ENCODE data around the gene ARPC4. TPM values are rescaled to one million over a fixed set of nuclear protein-coding genes. Genes with fewer than 3 reads are reported as not detected.
"Not testable (repeated sequence)": the region's sequence is repeated elsewhere in the genome, so short reads cannot be mapped to it uniquely, and the experiment has no call there.

Gene ARPC4
- polyA plus RNA-seq, 2 of the 4 experiments (the other 2 are of a cell fraction) = 140 to 298 TPM

DNA sequence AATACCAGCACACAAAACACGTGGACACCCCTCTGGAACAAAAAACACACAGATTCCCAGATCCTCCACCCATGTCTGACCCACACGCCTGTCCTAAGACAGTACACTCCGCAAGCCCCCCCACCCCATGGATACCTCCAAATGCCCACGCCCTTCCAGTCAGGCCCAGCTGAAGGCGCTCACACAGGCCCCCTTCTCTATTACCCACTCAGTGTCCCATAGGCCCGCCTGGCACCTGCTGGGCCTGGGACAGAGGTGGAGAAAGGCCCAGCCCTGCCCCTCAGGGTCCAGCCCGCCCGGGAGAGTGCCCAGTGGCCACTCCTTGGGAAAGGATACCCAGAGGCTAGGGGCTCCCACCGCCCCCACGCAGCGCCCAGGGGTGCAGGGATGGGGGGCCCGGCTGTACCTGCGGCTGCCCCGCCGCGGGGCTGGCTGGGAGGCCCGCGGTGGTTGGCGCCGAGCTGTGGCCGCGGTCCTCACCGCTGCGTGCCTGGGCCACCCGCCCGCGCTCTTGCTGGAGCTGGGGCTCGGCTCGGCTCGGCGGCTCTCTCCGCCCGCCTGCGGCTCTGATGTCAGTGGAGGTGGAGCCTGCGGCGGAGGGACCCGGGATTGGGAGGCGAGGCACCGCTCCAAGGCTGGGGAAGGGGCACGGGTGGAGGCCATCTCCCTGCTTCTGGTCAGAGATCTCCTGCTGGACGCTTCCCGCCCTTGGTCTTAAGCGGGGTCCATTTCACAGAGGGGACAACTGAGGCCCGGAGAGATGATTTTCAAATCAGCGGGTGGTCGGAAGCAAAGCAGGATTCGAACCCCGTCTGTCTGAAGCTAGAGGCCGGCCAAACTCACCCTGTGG lies 23.2 kb upstream of the ARPC4 start, which contains the start of gene CAMK1:
CAMK1 (minus strand) TSS at position 522 of the 850 bp plus-strand sequence. CDS start 2,198 bp downstream, outside the sequence.
- FAIRE-seq = no peak
- Histone ChIP-seq H3K9me3 (no peaks in the 10 kb centered on the region), H3K27ac (peak within 1 kb of the TSS; percentile 92 to 95), H3K4me2 (peak within 1 kb of the TSS; percentile 98), H3K4me3 (peak within 1 kb of the TSS; percentile 74), H3K4me1 (peaks cover 27% of the 10 kb centered on the region)
- CTCF ChIA-PET = interaction anchor here (0.6 to 2.7 kb wide), 6 partner anchors 20 to 211 kb away, joined by 3 to 20 read pairs (median 4); partner anchors contain the start of gene OGG1
- WGBS (ENCODE audit: missing lambda C conversion rate) = 29% methylated on average over 15 of the region's 49 CpGs
- ATAC-seq = peak; percentile 91 to 93
- POLR2A ChIA-PET = interaction anchor here (0.9 to 1.3 kb wide), 2 partner anchors 20 to 23 kb away, joined by 3 to 10 read pairs; partner anchors contain the start of genes ARPC4, OGG1 and TADA3
- TF ChIP-seq, protein P1, sequence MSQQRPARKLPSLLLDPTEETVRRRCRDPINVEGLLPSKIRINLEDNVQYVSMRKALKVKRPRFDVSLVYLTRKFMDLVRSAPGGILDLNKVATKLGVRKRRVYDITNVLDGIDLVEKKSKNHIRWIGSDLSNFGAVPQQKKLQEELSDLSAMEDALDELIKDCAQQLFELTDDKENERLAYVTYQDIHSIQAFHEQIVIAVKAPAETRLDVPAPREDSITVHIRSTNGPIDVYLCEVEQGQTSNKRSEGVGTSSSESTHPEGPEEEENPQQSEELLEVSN (IDR thresholded peaks at IDR 0.05; ENCODE audit: borderline replicate concordance, low read depth) = peak; percentile 43; the same call in 1 of the 2 replicates
- TF ChIP-seq, protein P2, sequence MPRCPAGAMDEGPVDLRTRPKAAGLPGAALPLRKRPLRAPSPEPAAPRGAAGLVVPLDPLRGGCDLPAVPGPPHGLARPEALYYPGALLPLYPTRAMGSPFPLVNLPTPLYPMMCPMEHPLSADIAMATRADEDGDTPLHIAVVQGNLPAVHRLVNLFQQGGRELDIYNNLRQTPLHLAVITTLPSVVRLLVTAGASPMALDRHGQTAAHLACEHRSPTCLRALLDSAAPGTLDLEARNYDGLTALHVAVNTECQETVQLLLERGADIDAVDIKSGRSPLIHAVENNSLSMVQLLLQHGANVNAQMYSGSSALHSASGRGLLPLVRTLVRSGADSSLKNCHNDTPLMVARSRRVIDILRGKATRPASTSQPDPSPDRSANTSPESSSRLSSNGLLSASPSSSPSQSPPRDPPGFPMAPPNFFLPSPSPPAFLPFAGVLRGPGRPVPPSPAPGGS (IDR thresholded peaks at IDR 0.05) = 0 out of 3 replicates have a peak, but pooled peaks have one; percentile 36
- TF ChIP-seq POLR2A (IDR thresholded peaks at IDR 0.05; ENCODE audit: low read length) = peak; percentile 69
- no peak for TF ChIP-seq CEBPB (IDR thresholded peaks at IDR 0.05)
- TF ChIP-seq, protein P3, sequence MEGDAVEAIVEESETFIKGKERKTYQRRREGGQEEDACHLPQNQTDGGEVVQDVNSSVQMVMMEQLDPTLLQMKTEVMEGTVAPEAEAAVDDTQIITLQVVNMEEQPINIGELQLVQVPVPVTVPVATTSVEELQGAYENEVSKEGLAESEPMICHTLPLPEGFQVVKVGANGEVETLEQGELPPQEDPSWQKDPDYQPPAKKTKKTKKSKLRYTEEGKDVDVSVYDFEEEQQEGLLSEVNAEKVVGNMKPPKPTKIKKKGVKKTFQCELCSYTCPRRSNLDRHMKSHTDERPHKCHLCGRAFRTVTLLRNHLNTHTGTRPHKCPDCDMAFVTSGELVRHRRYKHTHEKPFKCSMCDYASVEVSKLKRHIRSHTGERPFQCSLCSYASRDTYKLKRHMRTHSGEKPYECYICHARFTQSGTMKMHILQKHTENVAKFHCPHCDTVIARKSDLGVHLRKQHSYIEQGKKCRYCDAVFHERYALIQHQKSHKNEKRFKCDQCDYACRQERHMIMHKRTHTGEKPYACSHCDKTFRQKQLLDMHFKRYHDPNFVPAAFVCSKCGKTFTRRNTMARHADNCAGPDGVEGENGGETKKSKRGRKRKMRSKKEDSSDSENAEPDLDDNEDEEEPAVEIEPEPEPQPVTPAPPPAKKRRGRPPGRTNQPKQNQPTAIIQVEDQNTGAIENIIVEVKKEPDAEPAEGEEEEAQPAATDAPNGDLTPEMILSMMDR (IDR thresholded peaks at IDR 0.05) = no peak
- TF ChIP-seq ZSCAN20 (CRISPR knock-in tag; IDR thresholded peaks at IDR 0.05) = no peak
- no peak for TF ChIP-seq EHF (CRISPR knock-in tag; IDR thresholded peaks at IDR 0.05)
- no peak for TF ChIP-seq HDAC2 (IDR thresholded peaks at IDR 0.05)
- no peak for TF ChIP-seq RAD21 (conservative IDR thresholded peaks at IDR 0.05 in 1 of 2, IDR thresholded peaks at IDR 0.05 in 1 of 2)
- no peak for TF ChIP-seq GATA3 (IDR thresholded peaks at IDR 0.05; ENCODE audit: borderline replicate concordance)
- TF ChIP-seq TFCP2L1 (CRISPR knock-in tag; IDR thresholded peaks at IDR 0.05) = no peak
- TF ChIP-seq PHF8 (IDR thresholded peaks at IDR 0.05; ENCODE audit: borderline replicate concordance, low read depth) = peak; percentile 53; the same call in 1 of the 2 replicates
- TF ChIP-seq ESRRA (IDR thresholded peaks at IDR 0.05; ENCODE audit: borderline replicate concordance, low read length) = no peak
- no peak for TF ChIP-seq HOXB5 (CRISPR knock-in tag; IDR thresholded peaks at IDR 0.05)
- no peak for TF ChIP-seq NFE2L2 (conservative IDR thresholded peaks at IDR 0.05; ENCODE audit: low read length)
- TF ChIP-seq, protein P4, sequence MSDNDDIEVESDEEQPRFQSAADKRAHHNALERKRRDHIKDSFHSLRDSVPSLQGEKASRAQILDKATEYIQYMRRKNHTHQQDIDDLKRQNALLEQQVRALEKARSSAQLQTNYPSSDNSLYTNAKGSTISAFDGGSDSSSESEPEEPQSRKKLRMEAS (IDR thresholded peaks at IDR 0.05) = peak; percentile 32; the same call in 1 of the 2 replicates
- TF ChIP-seq NPAS2 (CRISPR knock-in tag; IDR thresholded peaks at IDR 0.05; ENCODE audit: borderline replicate concordance) = no peak
- peak; percentile 44 to 79 for DNase-seq (ENCODE audit: low read depth in 1 of 2, low spot score in 1 of 2)

DNA sequence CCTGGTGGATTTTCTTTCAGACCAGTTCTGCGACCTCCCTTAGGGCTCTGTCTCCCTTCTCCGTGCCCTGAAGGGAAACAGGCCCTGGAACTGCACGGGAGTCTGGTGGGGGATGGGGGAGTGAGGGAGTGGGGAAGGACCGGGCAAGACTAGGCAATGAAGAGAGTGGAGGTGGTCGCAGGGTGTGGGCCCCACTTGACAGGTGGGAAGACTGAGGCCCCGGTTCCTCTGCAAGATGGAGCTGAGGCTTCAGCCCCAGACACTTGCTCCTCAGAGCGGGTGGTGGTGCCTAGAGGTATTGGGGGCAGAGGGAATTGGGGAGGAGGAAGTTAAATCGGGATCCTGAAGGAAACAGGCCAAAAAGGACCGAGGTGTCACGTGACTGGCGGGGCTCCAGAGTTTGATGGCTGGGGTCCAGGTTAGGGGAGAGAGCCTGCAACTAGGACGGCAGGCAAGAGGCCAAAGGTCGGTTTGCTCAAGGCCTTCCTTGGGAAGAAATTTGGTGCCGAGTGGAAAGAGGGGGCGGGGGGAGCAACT lies 22.5 kb upstream of the ARPC4 start:
- Histone ChIP-seq H3K4me1 (peaks cover 27% of the 10 kb centered on the region), H3K4me3 (peak overlapping the region; percentile 74), H3K27ac (peak overlapping the region; percentile 92 to 95), H3K9me3 (no peaks in the 10 kb centered on the region), H3K4me2 (peak overlapping the region; percentile 98)
- DNase-seq (ENCODE audit: low read depth in 1 of 2, low spot score in 1 of 2) (peak in 1 of 2 experiments; percentile 43), ATAC-seq (peak in 1 of 2 experiments; percentile 4; a peak in 3 of 6 replicates), FAIRE-seq (no peak)
- ChIA-PET POLR2A (interaction anchor here (0.9 to 1.3 kb wide), 2 partner anchors 21 to 22 kb away, joined by 3 to 10 read pairs; partner anchors contain the start of genes ARPC4, OGG1 and TADA3), CTCF (interaction anchor here (0.7 to 2.7 kb wide), 4 partner anchors 20 to 75 kb away, joined by 3 to 20 read pairs (median 3); partner anchors contain the start of gene OGG1)
- 39% methylated on average over 15 of the region's 15 CpGs for WGBS (ENCODE audit: missing lambda C conversion rate)
- TF ChIP-seq PHF8 (IDR thresholded peaks at IDR 0.05; ENCODE audit: borderline replicate concordance, low read depth) (no peak), HDAC2 (IDR thresholded peaks at IDR 0.05) (0 out of 2 replicates have a peak, but pooled peaks have one; percentile 69), CHD4 (IDR thresholded peaks at IDR 0.05; ENCODE audit: borderline replicate concordance) (peak; percentile 86), KDM1A (IDR thresholded peaks at IDR 0.05; ENCODE audit: low read depth) (peak; percentile 94)
- TF ChIP-seq, protein P5, sequence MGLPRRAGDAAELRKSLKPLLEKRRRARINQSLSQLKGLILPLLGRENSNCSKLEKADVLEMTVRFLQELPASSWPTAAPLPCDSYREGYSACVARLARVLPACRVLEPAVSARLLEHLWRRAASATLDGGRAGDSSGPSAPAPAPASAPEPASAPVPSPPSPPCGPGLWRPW (IDR thresholded peaks at IDR 0.05) = no peak
- TF ChIP-seq, protein P6, sequence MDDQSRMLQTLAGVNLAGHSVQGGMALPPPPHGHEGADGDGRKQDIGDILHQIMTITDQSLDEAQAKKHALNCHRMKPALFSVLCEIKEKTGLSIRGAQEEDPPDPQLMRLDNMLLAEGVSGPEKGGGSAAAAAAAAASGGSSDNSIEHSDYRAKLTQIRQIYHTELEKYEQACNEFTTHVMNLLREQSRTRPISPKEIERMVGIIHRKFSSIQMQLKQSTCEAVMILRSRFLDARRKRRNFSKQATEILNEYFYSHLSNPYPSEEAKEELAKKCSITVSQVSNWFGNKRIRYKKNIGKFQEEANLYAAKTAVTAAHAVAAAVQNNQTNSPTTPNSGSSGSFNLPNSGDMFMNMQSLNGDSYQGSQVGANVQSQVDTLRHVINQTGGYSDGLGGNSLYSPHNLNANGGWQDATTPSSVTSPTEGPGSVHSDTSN (IDR thresholded peaks at IDR 0.05) = no peak
- TF ChIP-seq, protein P7, sequence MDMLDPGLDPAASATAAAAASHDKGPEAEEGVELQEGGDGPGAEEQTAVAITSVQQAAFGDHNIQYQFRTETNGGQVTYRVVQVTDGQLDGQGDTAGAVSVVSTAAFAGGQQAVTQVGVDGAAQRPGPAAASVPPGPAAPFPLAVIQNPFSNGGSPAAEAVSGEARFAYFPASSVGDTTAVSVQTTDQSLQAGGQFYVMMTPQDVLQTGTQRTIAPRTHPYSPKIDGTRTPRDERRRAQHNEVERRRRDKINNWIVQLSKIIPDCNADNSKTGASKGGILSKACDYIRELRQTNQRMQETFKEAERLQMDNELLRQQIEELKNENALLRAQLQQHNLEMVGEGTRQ (IDR thresholded peaks at IDR 0.05) = peak; percentile 75

DNA sequence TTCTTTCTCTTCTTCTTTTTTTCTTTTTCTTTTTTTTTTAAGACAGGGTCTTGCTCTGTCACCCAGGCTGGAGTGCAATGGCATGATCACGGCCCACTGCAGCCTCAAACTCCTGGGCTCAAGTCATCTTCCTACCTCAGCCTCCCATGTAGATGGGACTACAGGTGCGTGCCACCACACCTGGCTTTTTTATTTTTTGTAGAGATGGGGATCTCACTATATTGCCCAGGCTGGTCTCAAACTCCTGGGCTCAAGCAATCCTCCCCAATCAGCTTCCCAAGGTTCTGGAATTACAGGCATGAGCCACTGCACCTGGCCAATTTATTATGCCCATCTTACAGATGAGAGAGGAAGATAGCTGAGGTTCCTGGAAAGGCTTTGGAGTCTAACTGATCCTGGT lies 21.9 kb upstream of the ARPC4 start:
- H3K9me3 ChIP-seq; ATAC-seq; FAIRE-seq; H3K27ac ChIP-seq; POLR2A ChIA-PET; DNase-seq (ENCODE audit: low read depth in 1 of 2, low spot score in 1 of 2); H3K4me3 ChIP-seq: not testable (repeated sequence)
- Histone ChIP-seq H3K4me2 (peak overlapping the region; percentile 98; the same call in 2 of the 3 replicates), H3K4me1 (peaks cover 27% of the 10 kb centered on the region)
- CTCF ChIA-PET = interaction anchor here (0.6 to 1.8 kb wide), 5 partner anchors 20 to 421 kb away, joined by 3 to 5 read pairs (median 3); partner anchors contain the start of gene OGG1
- 98% methylated on average over 2 of the region's 2 CpGs for WGBS (ENCODE audit: missing lambda C conversion rate)

All from A549 (cell line).